SU-DHL-6 (cell line): ENCODE data around the gene ADNP.

Source experiments
- CTCF ChIP-seq: fragments of 200-600 bp; sonication (generic); IDR thresholded peaks from one replicate; pipeline ENCODE4 v1.5.1; 2017; ENCODE audit warnings: antibody characterized with exemption, mild to moderate bottlenecking, low read length, moderate library complexity; ENCODE audit not compliant: insufficient read depth, poor library complexity, severe bottlenecking
- EZH2phosphoT487 ChIP-seq: fragments of 200-600 bp; sonication (generic), shearing (Covaris generic); conservative IDR thresholded peaks from 2 replicates; pipeline ENCODE4 v1.6.1; 2018; ENCODE audit warnings: mild to moderate bottlenecking, antibody characterized with exemption, low read length, moderate library complexity, mixed read lengths

- no peak for TF ChIP-seq CTCF
- no peak for TF ChIP-seq EZH2phosphoT487
Observed at GRCh38 chr20:50843331-50844276, 87.6 kb downstream of the ADNP start.
